Ectodermal cell (in vitro differentiated cells): ENCODE data around the gene ZNF285. TPM values are rescaled to one million over a fixed set of nuclear protein-coding genes. Genes with fewer than 3 reads are reported as not detected.
A peak's percentile ranks its signal among the peaks of the same experiment; 100 is the strongest.
"Not testable (repeated sequence)": the region's sequence is repeated elsewhere in the genome, so short reads cannot be mapped to it uniquely, and the experiment has no call there.

ENCODE experiments used
- H3K27ac ChIP-seq: 2 replicates; pipeline ENCODE4 v1.7.0; 2013; ENCODE audit warnings: mild to moderate bottlenecking, low read depth, low read length; ENCODE audit not compliant: insufficient read depth, poor library complexity, severe bottlenecking
- H3K27me3 ChIP-seq: 2 replicates; pipeline ENCODE4 v1.7.0; 2013; ENCODE audit warnings: mild to moderate bottlenecking, low read length; ENCODE audit not compliant: insufficient read depth, control insufficient read depth, poor library complexity, severe bottlenecking
- H3K36me3 ChIP-seq: one replicate; pipeline ENCODE4 v1.7.0; 2013; ENCODE audit warnings: low read length; ENCODE audit not compliant: control insufficient read depth, insufficient read depth
- H3K4me1 ChIP-seq: one replicate; pipeline ENCODE4 v1.7.0; 2013; ENCODE audit warnings: low read length; ENCODE audit not compliant: control insufficient read depth, insufficient read depth
- H3K4me3 ChIP-seq: 2 replicates; pipeline ENCODE4 v1.7.0; 2013; ENCODE audit warnings: low read depth, low read length, control low read depth; ENCODE audit not compliant: insufficient read depth
- H3K9me3 ChIP-seq: 2 replicates; pipeline ENCODE4 v1.7.0; 2013; ENCODE audit warnings: mild to moderate bottlenecking, low read length, moderate library complexity; ENCODE audit not compliant: control insufficient read depth
- WGBS, 2 experiments: methylation state at CpG; one replicate each; pipeline ENCODE4 v1.1.7; 2013; ENCODE audit warnings: missing lambda C conversion rate in 2 of 2; 5-methylcytosine and 5-hydroxymethylcytosine counted together
- polyA plus RNA-seq, 4 experiments: library from polyadenylated mRNA; stranded (reverse); fragments of 50-300 nt; gene quantifications; one replicate each; pipeline ENCODE4 v1.2.3, GENCODE V29; 2013

The ZNF285 gene
- 3.4 TPM for polyA plus RNA-seq (2013, experiment 1 of 4)
- 3.4 TPM for polyA plus RNA-seq (2013, experiment 2 of 4)
- 4.8 TPM for polyA plus RNA-seq (2013, experiment 3 of 4)
- polyA plus RNA-seq (2013, experiment 4 of 4) = 3.9 TPM

DNA sequence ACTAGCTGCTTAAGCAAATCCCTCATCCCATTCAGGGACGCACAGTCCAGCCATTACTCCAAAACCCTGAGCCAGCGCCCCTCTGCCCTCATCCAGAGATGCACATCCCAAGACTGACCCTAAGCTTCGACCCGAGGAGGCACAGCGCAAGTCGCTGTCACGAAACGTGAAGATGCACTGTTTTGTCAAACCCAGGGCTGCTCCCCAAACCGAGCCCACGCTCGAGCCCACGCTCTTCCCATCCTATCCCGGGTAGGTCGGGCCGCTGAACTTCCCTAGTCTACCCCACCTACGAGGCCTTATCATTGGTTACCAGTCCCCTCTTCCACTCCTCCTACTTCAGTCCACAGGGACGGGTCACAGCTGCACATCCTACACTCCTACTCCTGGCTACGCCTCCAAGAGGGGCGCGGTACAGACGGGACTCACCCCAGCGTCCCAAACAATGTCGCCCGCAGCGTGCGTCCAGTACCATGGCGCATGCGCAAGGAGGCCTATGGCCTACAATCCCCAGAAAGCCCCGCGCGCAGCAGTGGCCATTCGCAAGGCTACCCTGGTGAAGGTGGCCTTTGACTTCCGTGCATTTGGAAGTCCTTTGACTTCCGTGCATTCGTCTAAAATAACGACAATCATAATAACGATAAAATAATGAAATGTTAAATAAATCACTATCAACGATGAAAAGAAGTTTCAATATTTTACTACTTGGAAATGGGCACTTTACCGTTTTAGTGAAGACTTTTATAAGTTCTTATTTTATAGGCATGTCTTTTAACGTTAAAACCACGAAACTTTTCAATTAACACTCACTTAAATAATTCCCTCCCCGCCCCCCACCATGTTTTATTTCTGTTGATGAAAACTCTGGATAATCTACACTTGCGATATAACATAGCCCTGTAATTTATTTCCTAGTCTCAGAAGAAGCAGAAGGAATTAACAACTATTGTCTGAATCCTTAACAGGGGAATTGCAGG, at the start of gene ZNF285:
Gene ZNF285 (minus strand): TSS at position 470 of the 977 bp plus-strand sequence. CDS start 4,395 bp downstream, outside the sequence.
- no peak within 1 kb of the TSS for H3K27ac ChIP-seq
- 7 to 12% methylated on average over 37 to 43 of the region's 43 CpGs for WGBS, 2 experiments
- H3K4me1 ChIP-seq = no peaks in the 10 kb centered on the region
- no peaks in the 10 kb centered on the region for H3K27me3 ChIP-seq
- no peaks in the 10 kb centered on the region for H3K36me3 ChIP-seq
- peaks cover 3% of the 10 kb centered on the region for H3K9me3 ChIP-seq
- H3K4me3 ChIP-seq = peak within 1 kb of the TSS; percentile 69

DNA sequence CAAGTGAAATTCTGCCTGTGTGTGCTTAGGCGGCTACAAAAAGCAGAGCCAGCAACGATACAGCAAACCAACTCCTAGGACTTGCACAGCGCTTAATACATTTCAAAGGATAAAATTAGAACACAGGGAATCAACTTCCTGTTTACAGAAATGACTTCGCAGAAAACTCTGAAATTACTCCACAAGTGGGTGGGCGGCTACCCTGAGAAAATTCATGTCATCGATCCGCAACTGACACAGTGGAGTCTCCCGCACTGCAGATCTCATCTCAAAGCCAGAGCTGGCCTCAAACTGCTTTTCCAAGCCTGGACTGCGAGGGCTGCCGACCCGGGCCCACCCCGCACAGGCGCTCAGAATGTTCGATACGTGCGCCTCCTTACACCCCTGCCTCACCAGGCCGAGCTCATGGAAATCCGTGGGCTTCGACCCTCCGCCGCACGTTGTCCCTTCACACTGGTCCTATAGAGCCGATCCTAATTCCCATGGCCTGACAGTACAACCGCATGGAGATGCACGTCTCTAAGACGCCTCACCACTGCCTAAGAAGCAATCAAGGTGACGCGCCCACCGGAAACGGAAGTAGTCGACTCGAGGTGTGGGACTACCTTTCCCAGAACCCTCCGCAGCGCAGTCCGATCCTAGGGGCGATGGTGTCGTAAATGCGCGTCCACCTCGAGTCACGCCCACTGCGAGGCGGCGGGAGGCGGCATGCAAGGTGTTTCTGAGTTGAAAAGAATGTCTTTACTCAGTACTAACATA, 46.7 kb upstream of the ZNF285 start, which contains the start of gene ZNF229:
Gene ZNF229 (minus strand): TSS at position 557 of the 759 bp plus-strand sequence. CDS start 5,625 bp downstream, outside the sequence.
- H3K9me3 ChIP-seq = peaks cover 6% of the 10 kb centered on the region
- no peaks in the 10 kb centered on the region for H3K4me1 ChIP-seq
- no peaks in the 10 kb centered on the region for H3K36me3 ChIP-seq
- peak within 1 kb of the TSS; percentile 59 for H3K4me3 ChIP-seq
- 21 to 25% methylated on average over 45 of the region's 45 CpGs for WGBS, 2 experiments
- no peaks in the 10 kb centered on the region for H3K27me3 ChIP-seq
- H3K27ac ChIP-seq = no peak within 1 kb of the TSS

DNA sequence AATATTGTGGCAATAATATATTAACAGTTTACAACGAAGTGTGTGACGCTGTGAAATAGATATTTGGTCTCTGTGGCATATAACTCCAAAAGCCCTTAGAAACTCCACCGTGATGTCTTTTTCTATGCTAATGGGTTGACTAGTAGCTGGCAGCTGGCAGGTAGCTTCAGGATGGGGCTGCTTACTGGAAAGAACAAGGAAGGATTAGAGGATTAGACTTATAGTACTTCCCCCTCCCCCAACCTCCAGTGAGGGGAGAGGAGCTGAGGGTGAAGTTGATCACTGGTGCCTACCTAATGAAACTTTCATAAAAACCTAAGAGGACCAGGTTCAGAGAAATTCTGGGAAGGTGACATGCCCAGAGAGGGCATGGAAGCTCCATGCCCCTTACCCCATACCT, 37.0 kb upstream of the ZNF285 start:
- Histone ChIP-seq H3K27ac (no peak overlapping the region), H3K4me1 (no peaks in the 10 kb centered on the region), H3K27me3 (no peaks in the 10 kb centered on the region), H3K36me3 (no peaks in the 10 kb centered on the region), H3K4me3 (no peak overlapping the region), H3K9me3 (no peaks in the 10 kb centered on the region)
- 96 to 98% methylated on average over 3 of the region's 3 CpGs for WGBS, 2 experiments

DNA sequence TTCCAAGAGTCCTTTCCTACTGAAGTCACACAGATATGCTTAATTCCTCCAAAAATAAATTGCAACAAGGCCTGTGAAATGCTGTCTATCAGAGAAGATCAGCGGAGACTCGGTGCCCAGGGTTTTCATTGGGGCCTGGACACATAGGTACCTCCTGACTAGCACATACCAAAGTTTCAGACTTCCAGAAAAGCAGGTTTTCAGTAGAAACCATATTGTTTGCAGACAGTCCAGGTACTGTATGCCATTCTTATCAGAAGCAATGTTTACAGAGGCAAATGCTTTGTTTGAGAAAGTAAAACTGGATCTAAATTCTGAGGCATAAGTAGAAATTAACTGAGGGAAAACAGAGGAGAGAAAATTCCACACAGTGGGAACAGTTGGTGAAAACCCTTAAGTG, 34.0 kb upstream of the ZNF285 start:
- H3K36me3 ChIP-seq = peaks cover 7% of the 10 kb centered on the region
- no peak overlapping the region for H3K27ac ChIP-seq
- H3K27me3 ChIP-seq = no peaks in the 10 kb centered on the region
- WGBS, 2 experiments = 87 to 92% methylated on average over 2 of the region's 2 CpGs
- H3K9me3 ChIP-seq = no peaks in the 10 kb centered on the region
- no peaks in the 10 kb centered on the region for H3K4me1 ChIP-seq
- H3K4me3 ChIP-seq = no peak overlapping the region

DNA sequence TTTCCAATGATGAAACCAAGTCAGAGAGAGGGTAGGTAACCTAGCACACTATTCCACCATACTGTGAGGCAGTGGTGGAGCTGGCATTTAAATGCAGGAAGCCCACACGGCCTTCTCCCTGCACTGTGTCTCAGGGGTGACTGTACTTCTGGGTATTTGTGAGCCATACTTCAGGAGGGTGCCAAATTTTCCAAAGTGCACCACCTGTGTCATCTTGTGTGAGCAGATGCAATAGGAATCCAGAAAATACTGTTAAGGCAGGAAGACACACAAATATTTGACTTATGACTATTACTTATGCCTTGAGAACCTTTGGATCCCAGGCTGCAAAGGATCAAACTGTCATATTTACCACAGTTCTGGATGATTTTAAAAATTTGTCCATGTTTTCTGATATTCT, 29.5 kb upstream of the ZNF285 start:
- 69 to 79% methylated on average over 1 of the region's 1 CpG for WGBS, 2 experiments
- Histone ChIP-seq H3K4me3 (no peak overlapping the region), H3K9me3 (peaks cover 4% of the 10 kb centered on the region), H3K4me1 (no peaks in the 10 kb centered on the region), H3K27ac (no peak overlapping the region), H3K36me3 (peaks cover 24% of the 10 kb centered on the region), H3K27me3 (no peaks in the 10 kb centered on the region)

DNA sequence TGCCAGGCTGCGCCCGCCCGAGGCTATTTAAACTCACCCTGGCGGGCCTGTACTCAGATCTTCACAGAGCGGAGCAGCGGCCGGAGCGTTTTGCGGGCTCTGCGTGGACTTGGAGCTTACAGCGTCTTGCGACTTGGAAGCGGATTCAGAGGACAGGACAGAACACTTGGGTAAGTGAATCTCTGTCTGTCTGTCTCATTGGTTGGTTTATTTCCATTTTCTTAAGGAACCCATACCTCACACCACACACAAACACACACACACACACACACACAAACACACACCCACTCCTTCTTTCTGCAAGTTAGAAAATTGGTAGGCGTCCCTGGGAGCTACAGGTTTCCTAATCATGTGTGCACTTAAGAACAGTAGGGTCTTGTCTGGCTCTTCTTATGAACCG, 14.1 kb upstream of the ZNF285 start:
- H3K36me3 ChIP-seq, H3K27me3 ChIP-seq, H3K4me1 ChIP-seq, H3K4me3 ChIP-seq, H3K27ac ChIP-seq: not testable (repeated sequence)
- peaks cover 11% of the 10 kb centered on the region for H3K9me3 ChIP-seq
- 82 to 85% methylated on average over 2 to 4 of the region's 15 CpGs for WGBS, 2 experiments

DNA sequence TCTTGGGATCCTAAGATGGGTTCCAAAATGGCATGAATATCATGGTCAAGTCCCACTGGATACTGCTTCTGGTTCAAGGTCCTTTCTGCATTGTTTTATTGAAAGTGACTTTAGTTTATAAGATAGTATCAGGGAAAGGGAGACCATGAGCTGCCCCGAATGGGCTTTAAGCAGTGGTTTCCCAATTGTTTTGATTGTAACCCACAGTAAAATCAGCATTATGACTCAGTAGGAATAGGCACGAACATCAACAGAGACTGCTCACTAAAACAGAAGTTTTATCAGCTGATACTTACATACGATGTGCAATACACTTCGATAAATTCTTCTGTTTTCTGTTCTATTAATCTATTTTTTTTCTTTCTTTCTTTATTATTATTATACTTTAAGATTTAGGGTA, 12.1 kb downstream of the ZNF285 start:
- WGBS, 2 experiments = 85 to 95% methylated on average over 4 of the region's 4 CpGs
- H3K9me3 ChIP-seq, H3K4me1 ChIP-seq, H3K36me3 ChIP-seq, H3K4me3 ChIP-seq, H3K27me3 ChIP-seq, H3K27ac ChIP-seq: not testable (repeated sequence)

DNA sequence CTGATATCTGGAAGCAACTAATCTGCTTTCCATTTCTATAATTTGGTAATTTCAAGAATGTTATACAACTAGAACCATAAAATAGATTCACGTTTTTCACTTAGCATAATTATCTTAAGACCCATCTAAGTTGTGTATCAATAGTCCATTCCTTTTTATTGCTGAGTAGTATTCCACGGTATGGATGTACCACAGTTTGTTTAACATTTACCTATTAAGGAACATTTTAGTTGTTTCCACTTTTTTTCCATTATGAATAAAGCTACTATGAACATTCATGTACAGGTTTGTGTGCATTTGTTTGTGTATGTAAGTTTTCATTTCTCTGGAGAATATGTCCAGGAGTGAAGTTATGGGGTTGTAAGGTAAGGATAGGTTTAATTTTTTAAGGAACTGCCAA, 26.6 kb downstream of the ZNF285 start:
- 54% methylated on average over 2 of the region's 2 CpGs; no CpG with 5 or more reads in 1 of the 2 experiments for WGBS, 2 experiments
- H3K4me3 ChIP-seq = no peak overlapping the region
- H3K9me3 ChIP-seq = no peaks in the 10 kb centered on the region

DNA sequence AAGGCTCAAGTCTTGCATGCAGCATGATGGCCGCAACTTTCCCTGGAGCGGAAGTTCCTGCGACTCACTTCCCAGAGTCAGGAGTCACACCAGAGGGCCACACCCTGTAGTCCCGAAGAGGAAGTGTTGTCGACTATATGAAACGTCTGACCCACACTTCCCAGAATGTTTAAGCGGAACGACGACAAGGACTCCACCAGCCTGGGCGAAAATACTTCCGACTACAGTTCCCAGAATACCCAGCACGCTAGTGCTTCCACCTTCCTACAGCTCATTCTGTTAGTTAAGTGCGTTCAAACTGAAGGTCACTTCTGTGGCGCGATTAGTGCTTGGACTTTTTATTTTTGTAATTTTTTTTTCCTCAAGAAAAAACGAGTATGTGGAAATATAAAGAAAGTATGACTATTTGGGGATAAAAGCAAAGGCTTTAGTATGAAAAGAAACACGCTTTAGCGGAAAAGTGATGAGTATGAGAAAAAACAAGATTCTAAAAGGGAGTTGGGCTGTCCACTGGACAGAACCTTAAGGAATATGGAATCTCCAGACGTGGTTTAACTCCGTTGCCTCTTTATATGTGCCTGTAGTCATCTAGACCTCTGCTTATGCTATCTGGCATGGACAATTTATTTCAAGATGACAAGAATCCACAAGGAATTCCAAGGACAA, 29.5 kb downstream of the ZNF285 start:
- 86 to 88% methylated on average over 20 of the region's 20 CpGs for WGBS, 2 experiments

More for the DNA sequence above, 26.6 kb downstream of the ZNF285 start:
- no peaks in the 10 kb centered on the region for H3K4me1 ChIP-seq
- no peaks in the 10 kb centered on the region for H3K36me3 ChIP-seq
- H3K27me3 ChIP-seq = no peaks in the 10 kb centered on the region
- no peak overlapping the region for H3K27ac ChIP-seq

More for the DNA sequence above, 29.5 kb downstream of the ZNF285 start:
- no peaks in the 10 kb centered on the region for H3K36me3 ChIP-seq
- no peak overlapping the region for H3K27ac ChIP-seq
- H3K4me3 ChIP-seq = no peak overlapping the region
- no peaks in the 10 kb centered on the region for H3K4me1 ChIP-seq
- no peaks in the 10 kb centered on the region for H3K27me3 ChIP-seq
- no peaks in the 10 kb centered on the region for H3K9me3 ChIP-seq
